SW480 (cell line): ENCODE data around the gene LEMD1.
A peak's percentile ranks its signal among the peaks of the same experiment; 100 is the strongest.
"Not testable (repeated sequence)": the region's sequence is repeated elsewhere in the genome, so short reads cannot be mapped to it uniquely, and the experiment has no call there.

Source experiments
- DNase-seq: peaks from one replicate; pipeline ENCODE4 v3.0.0-alpha.2; 2016; ENCODE audit warnings: low spot score

Gene LEMD1

GRCh38 chr1:205429762-205430695 lies 8.2 kb upstream of the LEMD1 start:
- no peak for DNase-seq

GRCh38 chr1:205424901-205425600 lies 3.2 kb upstream of the LEMD1 start:
- no peak for DNase-seq

GRCh38 chr1:205423814-205424399 lies 2.1 kb upstream of the LEMD1 start:
- no peak for DNase-seq

- no peak for DNase-seq
These were observed 1.3 kb upstream of the LEMD1 start for GRCh38 chr1:205422993-205423642.

- no peak for DNase-seq
These were observed 918 bp downstream of the LEMD1 start for GRCh38 chr1:205420938-205421337.

GRCh38 chr1:205417870-205418635 lies 3.8 kb downstream of the LEMD1 start:
- DNase-seq, result no peak

- DNase-seq, result no peak
These were observed 5.5 kb downstream of the LEMD1 start for GRCh38 chr1:205416322-205416721.

GRCh38 chr1:205410581-205411298 lies 11.1 kb downstream of the LEMD1 start:
- no peak for DNase-seq

- DNase-seq, result no peak
These were observed 13.9 kb downstream of the LEMD1 start for GRCh38 chr1:205407970-205408369.

GRCh38 chr1:205406252-205406651 lies 15.6 kb downstream of the LEMD1 start:
- not testable (repeated sequence) for DNase-seq

- not testable (repeated sequence) for DNase-seq
These were observed 17.4 kb downstream of the LEMD1 start for GRCh38 chr1:205404484-205404883.

GRCh38 chr1:205398586-205398985 lies 23.3 kb downstream of the LEMD1 start:
- no peak for DNase-seq

- DNase-seq, result peak; percentile 75
These were observed 24.8 kb downstream of the LEMD1 start for GRCh38 chr1:205396967-205397616.

- DNase-seq, result no peak
These were observed 26.2 kb downstream of the LEMD1 start for GRCh38 chr1:205395616-205396015.

GRCh38 chr1:205392650-205393049 lies 29.2 kb downstream of the LEMD1 start:
- DNase-seq, result no peak

- no peak for DNase-seq
These were observed 30.5 kb downstream of the LEMD1 start for GRCh38 chr1:205391386-205391785.

GRCh38 chr1:205387845-205388244 lies 34.0 kb downstream of the LEMD1 start:
- no peak for DNase-seq

GRCh38 chr1:205382990-205383389 lies 38.9 kb downstream of the LEMD1 start:
- DNase-seq, result not testable (repeated sequence)

GRCh38 chr1:205382561-205382960 lies 39.3 kb downstream of the LEMD1 start:
- no peak for DNase-seq

- DNase-seq, result no peak
These were observed 40.6 kb downstream of the LEMD1 start for GRCh38 chr1:205381305-205381704.
